Activated T-helper 1 cell treated with anti-CD3 and anti-CD28 coated beads, Interleukin-12 subunit alpha, Interleukin-12 subunit beta, Interleukin-2, Interleukin-4 antibody, amounts not matched to agents 30 ng/mL and 10 ng/mL and 1 ng/mL, durations not matched to agents 14 hours and 24 hours and 36 hours (primary cell): ENCODE measurements around the gene PDX1. TPM values are rescaled to one million over a fixed set of nuclear protein-coding genes. Genes with fewer than 3 reads are reported as not detected.

Source experiments
- DNase-seq: peaks from one replicate; pipeline ENCODE4 v3.0.0; 2021; ENCODE audit warnings: low spot score
- H3K27ac Mint-ChIP-seq: one replicate; pipeline ENCODE4 v1.8.0; 2021; ENCODE audit warnings: mild to moderate bottlenecking, mixed read lengths
- H3K27me3 Mint-ChIP-seq: one replicate; pipeline ENCODE4 v1.8.0; 2022; ENCODE audit warnings: mild to moderate bottlenecking, moderate library complexity, mixed read lengths; ENCODE audit not compliant: insufficient read depth
- H3K36me3 Mint-ChIP-seq: one replicate; pipeline ENCODE4 v1.8.0; 2021; ENCODE audit warnings: low read depth, mixed read lengths
- H3K4me1 Mint-ChIP-seq: one replicate; pipeline ENCODE4 v1.8.0; 2021; ENCODE audit warnings: low read depth, mixed read lengths
- H3K4me3 Mint-ChIP-seq: one replicate; pipeline ENCODE4 v1.8.0; 2021; ENCODE audit warnings: mild to moderate bottlenecking, moderate library complexity, mixed read lengths
- H3K9me3 Mint-ChIP-seq: one replicate; pipeline ENCODE4 v1.8.0; 2021; ENCODE audit warnings: mixed read lengths
- intact Hi-C: fragments of 100-400 bp; cut with micrococcal nuclease; formaldehyde crosslinking; loops from one replicate; pipeline ENCODE4 v1.15.1; 2024
- total RNA-seq: library from RNA; stranded (reverse); gene quantifications from 2 replicates; pipeline ENCODE4 v1.2.3, GENCODE V29; 2022

The PDX1 gene
- total RNA-seq, 1 donor from 2014 or later, result not detected

GRCh38 chr13:27926644-27927434, 7.0 kb downstream of the PDX1 start:
- Mint-ChIP-seq H3K27ac (peak overlapping the region; percentile 52), H3K4me3 (no peak overlapping the region), H3K4me1 (peaks cover 7% of the 10 kb centered on the region), H3K36me3 (no peaks in the 10 kb centered on the region), H3K9me3 (no peaks in the 10 kb centered on the region), H3K27me3 (peaks cover 87% of the 10 kb centered on the region)
- DNase-seq, result no peak
- intact Hi-C loops, result loop anchor here (2.0 kb wide), 1 partner anchor 42 kb away; the partner anchor contains the start of gene CDX2

DNA sequence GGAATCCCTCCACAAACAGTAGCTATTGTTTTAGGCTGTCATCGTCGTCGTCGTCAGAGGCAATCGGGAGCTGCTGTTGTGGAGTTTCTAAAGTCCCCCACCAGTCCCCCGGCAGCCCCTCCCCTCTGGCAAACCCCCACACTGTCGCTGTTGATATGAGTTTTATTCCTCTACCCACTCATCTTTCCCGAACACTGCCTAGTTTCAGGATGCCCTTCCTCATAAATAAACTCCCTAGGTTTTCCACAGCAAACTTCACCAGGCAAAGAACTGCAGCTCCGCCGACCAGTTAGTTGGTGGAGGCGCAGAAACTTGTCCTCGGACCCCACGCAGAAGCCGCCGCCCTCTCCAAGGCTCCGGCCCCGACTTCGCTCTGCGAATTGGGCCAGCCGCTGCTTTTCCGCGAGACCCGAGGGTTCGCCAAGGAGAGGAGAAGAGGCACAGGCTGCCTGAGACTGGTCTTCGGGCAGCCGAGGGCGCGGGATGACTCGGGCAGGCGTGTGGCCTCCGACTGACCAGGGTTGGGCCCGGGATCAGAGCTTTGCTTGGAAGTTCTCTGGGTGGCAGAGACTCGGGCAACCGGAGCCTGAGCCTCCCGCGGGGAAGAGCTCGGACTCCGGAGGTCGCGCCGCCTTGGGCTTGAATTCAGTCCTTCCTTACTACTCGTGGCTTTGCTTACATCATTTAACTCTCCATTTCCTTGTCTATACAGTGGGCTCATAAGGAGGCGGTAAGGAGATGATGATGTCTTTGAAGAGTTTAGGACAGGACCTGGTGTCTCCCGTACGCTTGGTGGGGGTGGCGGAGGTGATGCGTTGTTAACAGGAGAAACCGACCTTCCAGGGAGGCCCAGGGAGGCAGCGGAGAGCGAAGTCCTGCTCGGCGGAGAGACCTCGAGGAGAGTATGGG, 7.9 kb downstream of the PDX1 start:
- peaks cover 79% of the 10 kb centered on the region for H3K27me3 Mint-ChIP-seq
- no peaks in the 10 kb centered on the region for H3K36me3 Mint-ChIP-seq
- no peak for DNase-seq
- no peaks in the 10 kb centered on the region for H3K9me3 Mint-ChIP-seq
- H3K27ac Mint-ChIP-seq, result peak overlapping the region; percentile 52
- intact Hi-C loops, result loop anchor here (2.0 kb wide), 1 partner anchor 41 kb away; the partner anchor contains the start of gene CDX2
- peaks cover 7% of the 10 kb centered on the region for H3K4me1 Mint-ChIP-seq
- no peak overlapping the region for H3K4me3 Mint-ChIP-seq

DNA sequence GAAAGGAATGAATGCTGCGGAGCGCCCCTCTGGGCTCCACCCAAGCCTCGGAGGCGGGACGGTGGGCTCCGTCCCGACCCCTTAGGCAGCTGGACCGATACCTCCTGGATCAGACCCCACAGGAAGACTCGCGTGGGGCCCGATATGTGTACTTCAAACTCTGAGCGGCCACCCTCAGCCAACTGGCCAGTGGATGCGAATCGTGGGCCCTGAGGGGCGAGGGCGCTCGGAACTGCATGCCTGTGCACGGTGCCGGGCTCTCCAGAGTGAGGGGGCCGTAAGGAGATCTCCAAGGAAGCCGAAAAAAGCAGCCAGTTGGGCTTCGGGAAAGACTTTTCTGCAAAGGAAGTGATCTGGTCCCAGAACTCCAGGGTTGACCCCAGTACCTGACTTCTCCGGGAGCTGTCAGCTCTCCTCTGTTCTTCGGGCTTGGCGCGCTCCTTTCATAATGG, 8.6 kb downstream of the PDX1 start:
- H3K27ac Mint-ChIP-seq, result no peak overlapping the region
- no peak overlapping the region for H3K4me3 Mint-ChIP-seq
- peaks cover 7% of the 10 kb centered on the region for H3K4me1 Mint-ChIP-seq
- peaks cover 75% of the 10 kb centered on the region for H3K27me3 Mint-ChIP-seq
- DNase-seq, result no peak
- intact Hi-C loops, result no loop called here
- no peaks in the 10 kb centered on the region for H3K36me3 Mint-ChIP-seq
- H3K9me3 Mint-ChIP-seq, result no peaks in the 10 kb centered on the region

DNA sequence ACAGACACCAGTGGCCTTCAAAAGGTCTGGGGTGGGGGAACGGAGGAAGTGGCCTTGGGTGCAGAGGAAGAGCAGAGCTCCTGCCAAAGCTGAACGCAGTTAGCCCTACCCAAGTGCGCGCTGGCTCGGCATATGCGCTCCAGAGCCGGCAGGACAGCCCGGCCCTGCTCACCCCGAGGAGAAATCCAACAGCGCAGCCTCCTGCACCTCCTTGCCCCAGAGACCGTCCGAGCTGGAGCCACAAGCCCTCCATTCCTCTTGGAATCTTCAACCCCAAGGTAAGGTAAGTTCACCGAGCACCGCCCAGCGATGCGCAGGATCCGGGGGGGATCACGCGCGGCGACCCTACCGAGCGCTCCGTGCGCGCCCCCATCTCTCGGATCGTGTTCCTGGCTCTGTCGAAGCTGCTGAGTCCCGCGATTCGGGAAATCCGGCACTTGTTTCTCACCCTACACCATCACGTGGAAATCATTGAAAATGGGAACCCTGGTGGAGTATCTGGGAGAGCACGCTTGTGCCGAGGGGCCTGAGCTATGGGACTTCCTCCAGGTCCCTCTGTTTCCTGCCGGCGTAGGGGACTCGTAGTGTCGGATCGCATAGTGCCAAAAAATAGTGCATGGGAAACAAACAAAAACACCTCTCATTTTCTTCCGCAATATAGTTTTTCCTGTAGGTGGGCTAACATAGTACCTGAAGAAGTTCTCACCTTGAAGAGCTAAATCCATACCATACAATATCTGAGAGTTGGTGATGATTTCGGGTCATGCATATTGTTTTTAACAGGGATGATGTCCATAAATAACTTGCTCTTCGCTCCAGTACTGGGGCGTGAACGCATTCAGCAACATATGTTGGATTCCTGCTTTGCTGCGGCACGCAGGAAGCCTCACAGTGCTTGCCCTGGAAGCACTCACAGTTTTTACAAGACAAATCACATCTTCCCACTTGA, 9.3 kb downstream of the PDX1 start:
- intact Hi-C loops, result no loop called here

DNA sequence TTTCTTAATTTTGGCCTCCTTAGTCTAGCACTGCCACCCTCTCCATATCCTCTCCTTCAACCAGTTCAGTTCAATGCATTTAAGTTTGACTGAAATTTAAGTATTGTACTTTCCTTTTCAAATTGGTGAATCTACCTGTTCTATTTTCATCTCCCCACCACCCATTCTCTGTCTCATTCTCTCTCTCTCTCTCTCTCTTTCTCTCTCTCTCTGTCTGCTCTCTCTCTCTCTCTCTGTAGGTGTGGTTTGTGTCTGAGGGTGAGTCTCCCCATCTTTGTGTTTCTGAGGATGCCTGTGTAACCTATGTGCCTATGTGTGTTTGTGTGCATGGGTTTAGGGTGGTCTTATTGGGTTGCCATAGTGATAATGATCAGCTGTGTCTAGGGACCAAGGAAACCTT, 10.1 kb downstream of the PDX1 start:
- no peak for DNase-seq
- intact Hi-C loops, result no loop called here
- no peak overlapping the region for H3K27ac Mint-ChIP-seq
- no peaks in the 10 kb centered on the region for H3K36me3 Mint-ChIP-seq
- H3K4me3 Mint-ChIP-seq, result no peak overlapping the region
- peaks cover 69% of the 10 kb centered on the region for H3K27me3 Mint-ChIP-seq
- peaks cover 7% of the 10 kb centered on the region for H3K4me1 Mint-ChIP-seq
- no peaks in the 10 kb centered on the region for H3K9me3 Mint-ChIP-seq

More for the DNA sequence above, 9.3 kb downstream of the PDX1 start:
- no peak overlapping the region for H3K27ac Mint-ChIP-seq
- H3K4me3 Mint-ChIP-seq, result no peak overlapping the region
- H3K27me3 Mint-ChIP-seq, result peaks cover 72% of the 10 kb centered on the region
- no peaks in the 10 kb centered on the region for H3K9me3 Mint-ChIP-seq
- no peaks in the 10 kb centered on the region for H3K36me3 Mint-ChIP-seq
- H3K4me1 Mint-ChIP-seq, result peaks cover 7% of the 10 kb centered on the region
- no peak for DNase-seq

- Mint-ChIP-seq H3K27ac (no peak overlapping the region), H3K4me3 (no peak overlapping the region), H3K9me3 (no peaks in the 10 kb centered on the region), H3K4me1 (no peaks in the 10 kb centered on the region), H3K36me3 (no peaks in the 10 kb centered on the region), H3K27me3 (peaks cover 46% of the 10 kb centered on the region)
- intact Hi-C loops, result no loop called here
- DNase-seq, result no peak
These were observed 13.3 kb downstream of the PDX1 start for GRCh38 chr13:27933118-27933517.

DNA sequence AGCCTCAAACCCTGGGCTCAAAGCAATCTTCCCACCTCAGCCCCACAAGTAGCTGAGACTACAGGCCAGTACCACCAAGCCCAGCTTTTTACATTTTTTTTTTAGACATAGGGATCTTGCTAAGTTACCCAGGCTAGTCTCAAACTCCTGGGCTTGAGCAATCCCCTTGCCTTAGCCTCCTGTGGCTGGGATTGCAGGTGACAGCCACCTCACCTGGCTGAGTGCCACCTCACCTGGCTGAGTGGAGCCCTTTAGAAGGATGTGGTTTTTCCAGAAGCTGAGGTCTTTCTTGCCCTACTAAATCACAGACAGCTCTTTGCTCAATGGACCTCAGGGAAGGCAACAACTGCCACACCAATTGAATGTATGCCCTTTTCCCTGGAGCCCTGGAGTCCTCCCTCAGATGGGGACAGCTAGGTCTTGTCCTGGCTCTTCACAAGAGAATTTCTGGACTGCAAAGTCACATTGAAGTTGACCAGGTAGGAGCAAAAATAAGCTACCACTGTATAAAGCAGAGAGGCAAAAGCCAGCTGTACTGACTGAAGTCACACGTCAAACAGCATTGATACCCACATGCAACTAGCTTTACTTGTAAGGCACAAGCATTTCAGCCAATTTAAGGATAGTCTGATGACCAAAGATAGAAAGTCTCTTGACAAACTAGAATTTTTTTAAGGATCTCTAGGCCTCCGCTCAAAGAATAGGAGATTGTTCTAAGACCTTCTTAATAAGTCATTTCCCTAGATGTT, 14.0 kb downstream of the PDX1 start:
- Mint-ChIP-seq H3K4me3 (no peak overlapping the region), H3K4me1 (no peaks in the 10 kb centered on the region), H3K36me3 (no peaks in the 10 kb centered on the region), H3K27me3 (peaks cover 42% of the 10 kb centered on the region), H3K9me3 (no peaks in the 10 kb centered on the region), H3K27ac (no peak overlapping the region)
- no peak for DNase-seq
- intact Hi-C loops, result no loop called here

- no peak for DNase-seq
- H3K4me1 Mint-ChIP-seq, result no peaks in the 10 kb centered on the region
- H3K9me3 Mint-ChIP-seq, result no peaks in the 10 kb centered on the region
- H3K27ac Mint-ChIP-seq, result no peak overlapping the region
- H3K27me3 Mint-ChIP-seq, result peaks cover 16% of the 10 kb centered on the region
- intact Hi-C loops, result no loop called here
- no peaks in the 10 kb centered on the region for H3K36me3 Mint-ChIP-seq
- no peak overlapping the region for H3K4me3 Mint-ChIP-seq
These were observed 23.2 kb downstream of the PDX1 start for GRCh38 chr13:27942972-27943371.

DNA sequence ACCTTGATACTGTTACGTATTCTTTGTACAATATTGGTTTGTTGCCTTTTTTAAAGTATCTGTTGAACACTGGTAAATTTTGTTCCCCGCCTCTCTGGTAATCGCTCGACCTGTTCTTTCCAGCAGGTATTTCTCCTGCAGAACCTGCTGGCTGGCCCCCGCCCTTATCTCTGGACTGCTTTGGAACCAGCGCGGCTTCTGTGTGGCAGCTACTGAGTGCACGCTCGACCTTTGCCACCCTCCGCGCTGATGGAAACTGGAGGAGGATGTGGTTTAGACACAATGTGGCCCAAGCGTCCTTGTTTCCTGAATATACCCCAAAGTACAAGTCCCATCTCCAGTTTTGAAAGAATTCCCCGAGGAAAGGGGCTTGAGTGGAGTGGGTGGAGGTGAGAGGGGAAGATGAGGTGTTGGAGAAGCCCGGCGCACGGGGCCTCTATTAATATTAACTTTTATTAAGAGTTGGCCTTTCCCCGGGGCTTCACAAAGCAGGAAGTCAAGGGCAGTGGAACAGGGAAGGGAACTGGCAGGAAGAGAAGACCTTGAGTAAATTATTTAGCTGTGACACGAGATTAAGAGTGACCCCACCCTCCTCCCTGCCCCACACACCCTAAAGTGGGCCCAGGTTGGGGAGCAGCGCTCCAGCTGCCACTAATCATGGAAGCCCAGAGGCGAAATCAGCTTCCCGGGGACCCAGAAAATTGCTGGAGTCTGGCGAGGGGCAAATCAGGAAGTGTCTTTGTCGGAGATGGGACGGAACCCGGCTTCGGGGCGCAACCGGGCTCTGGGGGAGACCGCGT, 33.3 kb downstream of the PDX1 start:
- no peaks in the 10 kb centered on the region for H3K9me3 Mint-ChIP-seq
- no peaks in the 10 kb centered on the region for H3K36me3 Mint-ChIP-seq
- peak overlapping the region; percentile 51 for H3K4me3 Mint-ChIP-seq
- intact Hi-C loops, result loop anchor here (2.0 kb wide), 1 partner anchor 84 kb away; no protein-coding TSS in a partner anchor
- no peak for DNase-seq
- H3K27ac Mint-ChIP-seq, result peak overlapping the region; percentile 40
- H3K27me3 Mint-ChIP-seq, result peaks cover 55% of the 10 kb centered on the region
- peaks cover 9% of the 10 kb centered on the region for H3K4me1 Mint-ChIP-seq

GRCh38 chr13:27953676-27954405, 34.0 kb downstream of the PDX1 start:
- peaks cover 9% of the 10 kb centered on the region for H3K4me1 Mint-ChIP-seq
- peak; percentile 47 for DNase-seq
- H3K9me3 Mint-ChIP-seq, result no peaks in the 10 kb centered on the region
- H3K27ac Mint-ChIP-seq, result peak overlapping the region; percentile 13
- H3K4me3 Mint-ChIP-seq, result peak overlapping the region; percentile 77
- no peaks in the 10 kb centered on the region for H3K36me3 Mint-ChIP-seq
- H3K27me3 Mint-ChIP-seq, result peaks cover 62% of the 10 kb centered on the region
- intact Hi-C loops, result loop anchor here (1.0 to 2.0 kb wide), 4 partner anchors 15 to 592 kb away; partner anchors contain the start of gene CDX2
